WERI-Rb-1 (cell line): ENCODE results near the gene PRKACA.

Experiments
- DNase-seq: peaks from one replicate; pipeline ENCODE4 v3.0.0-alpha.2; 2020
- H3K27ac ChIP-seq: fragments of 250-450 bp; sonication (Bioruptor Pico); 2 replicates; pipeline ENCODE4 v1.5.1; 2020; ENCODE audit warnings: mild to moderate bottlenecking, moderate library complexity
- H3K27me3 ChIP-seq: fragments of 250-450 bp; sonication (Bioruptor Pico); 2 replicates; pipeline ENCODE4 v1.5.1; 2021; ENCODE audit warnings: mild to moderate bottlenecking, low read depth, moderate library complexity; ENCODE audit not compliant: insufficient read depth, severe bottlenecking
- H3K36me3 ChIP-seq: fragments of 250-450 bp; sonication (Bioruptor Pico); 2 replicates; pipeline ENCODE4 v1.5.1; 2020; ENCODE audit warnings: mild to moderate bottlenecking, moderate library complexity
- H3K4me3 ChIP-seq: 2 replicates; pipeline ENCODE4 v1.5.1; 2011; ENCODE audit warnings: low read depth, mild to moderate bottlenecking, control low read depth, low read length
- H3K9me3 ChIP-seq: fragments of 250-450 bp; sonication (Bioruptor Pico); 2 replicates; pipeline ENCODE4 v1.5.1; 2021; ENCODE audit warnings: mild to moderate bottlenecking, moderate library complexity; ENCODE audit not compliant: severe bottlenecking
- TF ChIP-seq, protein P1 (sequence below): IDR thresholded peaks from 2 replicates; pipeline ENCODE4 v1.5.1; 2011; ENCODE audit warnings: low read depth, mild to moderate bottlenecking, control low read depth, inconsistent platforms, low read length

PRKACA gene

GRCh38 chr19:14102102-14102696 is 15.4 kb downstream of the PRKACA start:
- H3K27ac ChIP-seq = no peak overlapping the region

GRCh38 chr19:14101003-14101545 is 16.5 kb downstream of the PRKACA start:
- TF ChIP-seq, protein P1, sequence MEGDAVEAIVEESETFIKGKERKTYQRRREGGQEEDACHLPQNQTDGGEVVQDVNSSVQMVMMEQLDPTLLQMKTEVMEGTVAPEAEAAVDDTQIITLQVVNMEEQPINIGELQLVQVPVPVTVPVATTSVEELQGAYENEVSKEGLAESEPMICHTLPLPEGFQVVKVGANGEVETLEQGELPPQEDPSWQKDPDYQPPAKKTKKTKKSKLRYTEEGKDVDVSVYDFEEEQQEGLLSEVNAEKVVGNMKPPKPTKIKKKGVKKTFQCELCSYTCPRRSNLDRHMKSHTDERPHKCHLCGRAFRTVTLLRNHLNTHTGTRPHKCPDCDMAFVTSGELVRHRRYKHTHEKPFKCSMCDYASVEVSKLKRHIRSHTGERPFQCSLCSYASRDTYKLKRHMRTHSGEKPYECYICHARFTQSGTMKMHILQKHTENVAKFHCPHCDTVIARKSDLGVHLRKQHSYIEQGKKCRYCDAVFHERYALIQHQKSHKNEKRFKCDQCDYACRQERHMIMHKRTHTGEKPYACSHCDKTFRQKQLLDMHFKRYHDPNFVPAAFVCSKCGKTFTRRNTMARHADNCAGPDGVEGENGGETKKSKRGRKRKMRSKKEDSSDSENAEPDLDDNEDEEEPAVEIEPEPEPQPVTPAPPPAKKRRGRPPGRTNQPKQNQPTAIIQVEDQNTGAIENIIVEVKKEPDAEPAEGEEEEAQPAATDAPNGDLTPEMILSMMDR = no peak
- Histone ChIP-seq H3K27me3 (no peaks in the 10 kb centered on the region), H3K4me3 (no peak overlapping the region), H3K9me3 (no peaks in the 10 kb centered on the region), H3K27ac (no peak overlapping the region), H3K36me3 (peaks cover 72% of the 10 kb centered on the region)
- no peak for DNase-seq

More at GRCh38 chr19:14102102-14102696, 15.4 kb downstream of the PRKACA start:
- H3K4me3 ChIP-seq = no peak overlapping the region
- H3K36me3 ChIP-seq = peaks cover 67% of the 10 kb centered on the region
- DNase-seq = no peak
- H3K9me3 ChIP-seq = no peaks in the 10 kb centered on the region
- TF ChIP-seq, protein P1 = no peak
- H3K27me3 ChIP-seq = no peaks in the 10 kb centered on the region

DNA sequence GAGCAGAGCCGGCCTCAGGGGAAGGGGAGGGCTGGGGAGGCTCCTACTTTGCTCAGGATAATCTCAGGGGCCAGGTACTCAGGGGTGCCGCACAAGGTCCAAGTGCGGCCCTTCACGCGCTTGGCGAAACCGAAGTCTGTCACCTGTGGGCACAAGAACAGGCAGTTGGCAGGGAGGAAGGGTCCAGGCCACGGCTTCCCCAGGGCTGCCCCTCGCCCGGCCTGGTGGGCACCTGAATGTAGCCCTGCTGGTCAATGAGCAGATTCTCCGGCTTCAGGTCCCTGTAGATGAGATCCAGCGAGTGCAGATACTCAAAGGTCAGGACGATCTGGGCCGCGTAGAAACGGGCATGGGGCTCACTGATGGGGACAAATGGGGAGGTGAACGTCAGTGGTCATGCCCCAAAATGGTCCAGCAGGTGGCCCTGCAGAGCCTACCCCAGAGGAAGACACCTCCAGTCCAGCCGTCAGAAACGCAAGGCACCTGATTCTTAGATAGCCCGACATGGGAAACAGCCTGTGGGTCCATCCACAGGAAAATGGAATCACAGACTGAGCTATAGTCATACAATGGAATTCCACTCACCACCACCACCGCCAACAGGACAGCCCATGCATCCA is 19.9 kb downstream of the PRKACA start:
- peaks cover 9% of the 10 kb centered on the region for H3K9me3 ChIP-seq
- no peaks in the 10 kb centered on the region for H3K27me3 ChIP-seq
- DNase-seq = peak; percentile 52
- TF ChIP-seq, protein P1 = peak; percentile 70
- H3K27ac ChIP-seq = no peak overlapping the region
- peaks cover 52% of the 10 kb centered on the region for H3K36me3 ChIP-seq
- no peak overlapping the region for H3K4me3 ChIP-seq

GRCh38 chr19:14096272-14096992 is 21.1 kb downstream of the PRKACA start:
- peaks cover 40% of the 10 kb centered on the region for H3K36me3 ChIP-seq
- DNase-seq = no peak
- H3K27ac ChIP-seq = no peak overlapping the region
- TF ChIP-seq, protein P1 = peak; percentile 30
- H3K27me3 ChIP-seq = no peaks in the 10 kb centered on the region
- H3K4me3 ChIP-seq = no peak overlapping the region
- peaks cover 9% of the 10 kb centered on the region for H3K9me3 ChIP-seq

DNA sequence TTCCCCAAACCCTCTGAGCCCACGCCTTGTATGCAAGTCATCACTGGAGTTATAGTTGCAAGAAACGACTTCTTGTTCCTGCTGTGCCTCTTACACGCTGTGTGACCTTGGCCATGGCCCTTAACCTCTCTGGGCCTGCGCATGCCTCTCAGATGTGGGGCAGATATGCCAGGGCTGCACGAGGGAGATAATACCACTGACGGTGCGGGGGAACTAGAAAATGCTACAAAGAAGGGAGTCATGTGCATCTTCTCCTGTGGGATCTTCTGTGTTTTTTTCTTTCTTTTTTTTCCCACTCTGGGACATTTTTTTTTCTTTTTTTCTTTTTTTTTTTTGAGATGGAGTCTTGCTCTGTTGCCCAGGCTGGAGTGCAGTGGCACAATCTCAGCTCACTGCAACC is 22.7 kb downstream of the PRKACA start:
- Histone ChIP-seq H3K27ac (no peak overlapping the region), H3K4me3 (no peak overlapping the region), H3K27me3 (no peaks in the 10 kb centered on the region), H3K36me3 (peaks cover 25% of the 10 kb centered on the region), H3K9me3 (peaks cover 9% of the 10 kb centered on the region)
- DNase-seq = no peak
- TF ChIP-seq, protein P1 = no peak
